GM12874 (cell line): ENCODE data around the gene COQ7.

ENCODE experiments used
- CTCF ChIP-seq: IDR thresholded peaks from 2 replicates; pipeline ENCODE4 v1.5.1; 2011; ENCODE audit warnings: low read depth, mild to moderate bottlenecking, control low read depth, low read length, moderate library complexity; ENCODE audit not compliant: insufficient read depth

COQ7 gene

GRCh38 chr16:19094542-19095365, 27.3 kb downstream of the COQ7 start:
- TF ChIP-seq CTCF = no peak

GRCh38 chr16:19095654-19096053, 28.2 kb downstream of the COQ7 start:
- TF ChIP-seq CTCF = no peak

- TF ChIP-seq CTCF = no peak
These were observed 30.8 kb downstream of the COQ7 start for GRCh38 chr16:19098173-19098572.

- no peak for TF ChIP-seq CTCF
These were observed 34.9 kb downstream of the COQ7 start for GRCh38 chr16:19102187-19102872.

- TF ChIP-seq CTCF = no peak
These were observed 37.2 kb downstream of the COQ7 start for GRCh38 chr16:19104607-19105006.

- no peak for TF ChIP-seq CTCF
These were observed 37.7 kb downstream of the COQ7 start for GRCh38 chr16:19105131-19105530.

- no peak for TF ChIP-seq CTCF
These were observed 38.6 kb downstream of the COQ7 start for GRCh38 chr16:19105891-19106624.
